ENCODE measurements around the gene WDR72.

Gene WDR72

GRCh38 chr15:53588773-53589172, 170.7 kb downstream of the WDR72 start:
- H3K27ac ChIP-seq: no peak overlapping the region
- TF ChIP-seq CTCF (conservative IDR thresholded peaks at IDR 0.05): no peak

DNA sequence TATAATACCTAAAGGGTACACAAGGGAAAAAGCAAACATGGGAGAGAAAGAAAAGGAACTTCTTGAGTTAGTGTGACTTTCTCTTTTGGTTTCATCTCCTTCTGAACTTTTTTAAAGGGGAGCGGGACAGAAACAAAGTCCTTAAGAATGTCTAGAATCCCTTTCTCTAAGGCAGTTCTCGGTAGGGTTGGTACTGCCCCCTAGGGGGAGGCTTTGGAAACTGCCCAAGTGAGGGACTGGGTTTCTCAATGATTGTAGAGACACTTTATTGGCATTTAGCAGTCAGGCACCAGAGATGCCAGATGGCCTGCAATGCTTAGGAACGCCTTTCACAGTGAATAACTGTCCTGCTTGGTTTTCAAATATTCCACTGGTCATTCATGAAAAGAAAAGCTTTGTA, 172.7 kb downstream of the WDR72 start:
- no peak overlapping the region for H3K27ac ChIP-seq
- peak; percentile 33; the same call in 1 of the 2 replicates for TF ChIP-seq CTCF (conservative IDR thresholded peaks at IDR 0.05)

DNA sequence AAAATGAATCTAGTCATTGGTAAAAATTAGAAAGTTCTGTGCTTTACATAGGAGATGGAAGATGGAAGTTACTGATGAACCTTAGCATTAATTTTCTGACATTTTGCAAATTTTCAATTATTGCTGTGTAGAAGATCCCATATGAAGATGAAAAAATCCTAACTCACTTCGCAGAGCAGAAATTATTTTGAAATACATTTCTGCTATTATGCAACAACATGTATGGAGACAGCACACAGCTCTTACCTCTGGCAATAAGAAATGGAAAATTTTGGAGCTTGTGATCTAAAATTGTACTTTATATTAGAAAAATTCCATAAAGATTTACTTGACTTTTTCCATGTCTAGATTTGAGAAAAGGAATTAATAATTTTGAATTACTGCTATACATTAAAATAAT, 177.9 kb downstream of the WDR72 start:
- H3K27ac ChIP-seq: no peak overlapping the region
- TF ChIP-seq CTCF (conservative IDR thresholded peaks at IDR 0.05): no peak

DNA sequence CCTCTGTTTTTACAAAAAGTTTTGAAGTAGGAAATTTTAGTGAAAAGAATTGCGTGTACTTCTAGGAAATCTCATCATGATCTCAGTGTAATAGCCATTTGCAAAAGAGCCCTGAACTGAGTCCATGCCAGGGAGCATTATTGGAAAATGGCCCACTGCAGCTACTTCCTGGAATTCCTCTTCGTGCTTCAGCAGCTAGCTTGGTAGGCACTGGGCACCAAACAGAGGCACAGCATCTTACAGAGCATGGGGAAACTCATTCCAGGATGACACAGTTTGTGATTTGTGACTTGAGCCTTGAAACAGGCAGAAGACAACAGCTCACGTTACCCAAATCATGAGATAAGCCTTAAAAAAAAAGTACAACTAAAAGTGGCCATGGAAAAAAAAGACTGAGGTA, 179.1 kb downstream of the WDR72 start:
- H3K27ac ChIP-seq: no peak overlapping the region
- no peak for TF ChIP-seq CTCF (conservative IDR thresholded peaks at IDR 0.05)

DNA sequence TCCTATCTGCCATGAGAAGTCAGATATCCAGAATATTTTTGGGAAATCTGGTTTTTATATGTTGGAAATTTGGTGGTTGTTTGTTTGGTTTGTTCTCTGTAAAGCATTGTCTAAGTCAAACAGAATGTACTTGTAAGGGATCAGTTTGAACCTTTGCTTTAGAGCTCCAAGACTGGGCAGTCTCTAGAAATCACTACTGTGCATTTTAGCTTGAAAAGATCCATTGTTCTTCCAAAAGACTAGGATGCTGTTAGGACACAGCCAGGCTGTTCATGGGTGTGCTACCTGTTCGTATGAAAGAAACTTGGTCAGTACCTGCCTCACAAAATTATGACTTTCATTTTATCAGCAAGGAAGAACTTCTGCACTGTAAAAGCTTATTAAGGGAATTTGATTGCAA, 182.6 kb downstream of the WDR72 start:
- H3K27ac ChIP-seq: no peak overlapping the region
- no peak for TF ChIP-seq CTCF (conservative IDR thresholded peaks at IDR 0.05)

GRCh38 chr15:53573091-53573490, 186.4 kb downstream of the WDR72 start:
- no peak for TF ChIP-seq CTCF (conservative IDR thresholded peaks at IDR 0.05)
- H3K27ac ChIP-seq: no peak overlapping the region

GRCh38 chr15:53569751-53570480, 189.5 kb downstream of the WDR72 start:
- TF ChIP-seq CTCF (conservative IDR thresholded peaks at IDR 0.05): no peak
- no peak overlapping the region for H3K27ac ChIP-seq
